ENCODE data around the gene C1QTNF2.

The C1QTNF2 gene

GRCh38 chr5:160369990-160370712, at the start of gene C1QTNF2:
TSS of gene C1QTNF2 (minus strand) at chr5:160370626. CDS start at chr5:160355011, 15,615 bp downstream.
- DNase-seq = no peak

- no peak for DNase-seq
These were observed 49.8 kb upstream of the C1QTNF2 start for GRCh38 chr5:160420331-160420610.

- DNase-seq = no peak
These were observed 49.3 kb upstream of the C1QTNF2 start for GRCh38 chr5:160419458-160420330.

- DNase-seq = peak; percentile 92
These were observed 48.4 kb upstream of the C1QTNF2 start, which contains the start of gene SLU7 for GRCh38 chr5:160418561-160419457. TSS of gene SLU7 (minus strand) at chr5:160419081. CDS start at chr5:160415294, 3,787 bp downstream.

GRCh38 chr5:160399402-160400353, 29.3 kb upstream of the C1QTNF2 start, which contains the start of gene FAM200C:
TSS of gene FAM200C (minus strand) at chr5:160400054. CDS start at chr5:160395490, 4,564 bp downstream.
- peak; percentile 88 for DNase-seq

GRCh38 chr5:160398806-160399205, 28.4 kb upstream of the C1QTNF2 start:
- peak; percentile 1 for DNase-seq

- no peak for DNase-seq
These were observed 27.1 kb upstream of the C1QTNF2 start for GRCh38 chr5:160397492-160397891.

- DNase-seq = no peak
These were observed 24.7 kb upstream of the C1QTNF2 start for GRCh38 chr5:160395111-160395510.

GRCh38 chr5:160390787-160391696, 20.6 kb upstream of the C1QTNF2 start:
- peak; percentile 30 for DNase-seq

GRCh38 chr5:160387445-160387844, 17.0 kb upstream of the C1QTNF2 start:
- DNase-seq = no peak

GRCh38 chr5:160385496-160385895, 15.1 kb upstream of the C1QTNF2 start:
- no peak for DNase-seq

GRCh38 chr5:160384681-160385080, 14.3 kb upstream of the C1QTNF2 start:
- no peak for DNase-seq

GRCh38 chr5:160382346-160382745, 11.9 kb upstream of the C1QTNF2 start:
- DNase-seq = peak; percentile 70

GRCh38 chr5:160380041-160380440, 9.6 kb upstream of the C1QTNF2 start:
- no peak for DNase-seq

GRCh38 chr5:160379511-160379910, 9.1 kb upstream of the C1QTNF2 start:
- DNase-seq = no peak

GRCh38 chr5:160378330-160378729, 7.9 kb upstream of the C1QTNF2 start:
- no peak for DNase-seq

GRCh38 chr5:160377651-160378050, 7.2 kb upstream of the C1QTNF2 start:
- DNase-seq = no peak

- no peak for DNase-seq
These were observed 6.0 kb upstream of the C1QTNF2 start for GRCh38 chr5:160376416-160376815.

GRCh38 chr5:160375701-160376100, 5.3 kb upstream of the C1QTNF2 start:
- DNase-seq = no peak

GRCh38 chr5:160375166-160375565, 4.7 kb upstream of the C1QTNF2 start:
- no peak for DNase-seq

GRCh38 chr5:160371294-160371693, 868 bp upstream of the C1QTNF2 start:
- DNase-seq = no peak
